Upper lobe of right lung (tissue), 1 donor: ENCODE measurements around the gene SCGB1D1. TPM values are rescaled to one million over a fixed set of nuclear protein-coding genes. Genes with fewer than 3 reads are reported as not detected.

ENCODE experiments used
- ATAC-seq: fragments of 200-7000 bp; cut with Tn5 transposase; one replicate; pipeline ENCODE4 v1.9.1; 2020; ENCODE audit warnings: mild to moderate bottlenecking, moderate library complexity
- DNase-seq: peaks from one replicate; pipeline ENCODE4 v3.0.0-alpha.2; 2020
- H3K27ac ChIP-seq: fragments of 200-600 bp; one replicate; pipeline ENCODE4 v1.8.0; 2022
- H3K27me3 ChIP-seq: fragments of 200-600 bp; one replicate; pipeline ENCODE4 v1.8.0; 2022; ENCODE audit warnings: mild to moderate bottlenecking
- H3K36me3 ChIP-seq: fragments of 200-600 bp; one replicate; pipeline ENCODE4 v1.8.0; 2022
- H3K4me1 ChIP-seq: fragments of 200-600 bp; one replicate; pipeline ENCODE4 v1.8.0; 2022
- H3K4me3 ChIP-seq: fragments of 200-600 bp; one replicate; pipeline ENCODE4 v1.8.0; 2022; ENCODE audit warnings: mild to moderate bottlenecking
- H3K9me3 ChIP-seq: fragments of 200-600 bp; one replicate; pipeline ENCODE4 v1.8.0; 2022
- CTCF ChIP-seq: fragments of 200-600 bp; IDR thresholded peaks from one replicate; pipeline ENCODE4 v1.8.0; 2022; ENCODE audit warnings: antibody characterized with exemption
- intact Hi-C: fragments of 100-400 bp; cut with DNase I; formaldehyde crosslinking; loops from one replicate; pipeline ENCODE4 v1.11.0; 2022
- total RNA-seq: library from RNA; stranded (reverse); fragmentation: NEBNext Ultra II Directional; extraction: Animal tissue kit (Norgen Biotek cat#: 25700); gene quantifications from one replicate; pipeline ENCODE4 v1.2.1, GENCODE V29; 2021
- donor health status: DM: no; HTN: yes; CAD: no; lungs with severe emphysema.

Gene SCGB1D1
- total RNA-seq, 1 donor from 2014 or later, result not detected

- no peak overlapping the region for H3K27ac ChIP-seq
- TF ChIP-seq CTCF, result no peak
- intact Hi-C loops, result no loop called here
These were observed 51.1 kb downstream of the SCGB1D1 start for GRCh38 chr11:62241095-62241494.

GRCh38 chr11:62242021-62242420 is 52.0 kb downstream of the SCGB1D1 start, which contains the start of gene SCGB1D2:
TSS of gene SCGB1D2 (plus strand) at chr11:62242239. CDS start at chr11:62242308, 69 bp downstream.
- Histone ChIP-seq H3K36me3 (no peaks in the 10 kb centered on the region), H3K4me3 (no peak within 1 kb of the TSS), H3K27me3 (peaks cover 16% of the 10 kb centered on the region), H3K9me3 (no peaks in the 10 kb centered on the region), H3K27ac (no peak within 1 kb of the TSS), H3K4me1 (no peaks in the 10 kb centered on the region)
- intact Hi-C loops, result no loop called here
- no peak for TF ChIP-seq CTCF
- ATAC-seq (no peak), DNase-seq (no peak)

More at GRCh38 chr11:62241095-62241494, 51.1 kb downstream of the SCGB1D1 start:
- peaks cover 13% of the 10 kb centered on the region for H3K27me3 ChIP-seq
- H3K4me1 ChIP-seq, result no peaks in the 10 kb centered on the region
- H3K36me3 ChIP-seq, result no peaks in the 10 kb centered on the region
- DNase-seq (no peak), ATAC-seq (no peak)
- H3K9me3 ChIP-seq, result no peaks in the 10 kb centered on the region
- H3K4me3 ChIP-seq, result no peak overlapping the region

Other genes starting within 250 kb of the SCGB1D1 start
- gene BEST1, start 239.9 kb upstream of the SCGB1D1 start, total RNA-seq, result 9.6 TPM
- 4,022 TPM for gene FTH1, start 222.6 kb upstream of the SCGB1D1 start, total RNA-seq
- gene INCENP, start 66.2 kb upstream of the SCGB1D1 start, total RNA-seq, result 19.5 TPM
- gene SCGB2A1, start 18.5 kb downstream of the SCGB1D1 start, total RNA-seq, result not detected
- not detected for gene SCGB1D2, start 52.0 kb downstream of the SCGB1D1 start, total RNA-seq
- gene SCGB2A2, start 79.9 kb downstream of the SCGB1D1 start, total RNA-seq, result not detected
- gene SCGB1D4, start 108.9 kb downstream of the SCGB1D1 start, total RNA-seq, result not detected
- gene ASRGL1, start 147.2 kb downstream of the SCGB1D1 start, total RNA-seq, result 54.8 TPM
- 5.4 TPM for gene SCGB1A1, start 228.8 kb downstream of the SCGB1D1 start, total RNA-seq